K562 (cell line): ENCODE data around the gene HNF4A. TPM values are rescaled to one million over a fixed set of nuclear protein-coding genes. Genes with fewer than 3 reads are reported as not detected.

ENCODE experiments used
- ATAC-seq: fragments of 200-7000 bp; cut with Tn5 transposase; 3 replicates; pipeline ENCODE4 v1.9.1; 2020; ENCODE audit warnings: moderate library complexity
- BruUV-seq: library from RNA; stranded (reverse); fragments of 400-500 nt; replicated peaks from 2 replicates; lab custom pipeline; 2021; lab: Mats Ljungman, UMichigan
- CTCF ChIA-PET: fragments of 300-600 bp; formaldehyde crosslinking; extraction: SDS; loops from one replicate; lab custom pipeline; 2021; ENCODE audit warnings: low intra/inter-chr PET ratio; lab: Yijun Ruan, JAX
- POLR2A ChIA-PET: fragments of 300-600, 350-650 bp; sonication (Branson Sonifier 250); formaldehyde crosslinking; extraction: SDS; loops from one replicate; lab custom pipeline; 2021; ENCODE audit warnings: antibody characterized with exemption, inconsistent platforms; lab: Yijun Ruan, JAX
- DNase-seq, 4 experiments: peaks; one replicate each; pipeline versions ENCODE4 v3.0.0 to v3.0.0-alpha.2; 2011 to 2018; ENCODE audit warnings: low spot score in 3 of 4, mixed read lengths in 3 of 4; ENCODE audit errors: extremely low read depth in 1 of 4
- FAIRE-seq: peaks from 2 replicates; lab custom pipeline; 2011; peaks lifted over from hg19 to GRCh38; lab: Jason Lieb, UNC
- H2AFZ ChIP-seq: 2 replicates; pipeline ENCODE4 v1.6.0; 2011; ENCODE audit warnings: low read depth, low read length, control low read depth, inconsistent platforms
- H3K27ac ChIP-seq: fragments of 200-600 bp; 3 replicates; pipeline ENCODE4 v1.8.0; 2011; ENCODE audit warnings: low read depth, mild to moderate bottlenecking, control low read depth, inconsistent platforms, low read length, moderate library complexity, mixed read lengths; ENCODE audit errors: extremely low read depth
- H3K27me3 ChIP-seq, 2 experiments: fragments of 300-600 bp in 1 of 2; 2 replicates in 1 of 2; 3 replicates in 1 of 2; pipeline versions ENCODE4 v1.6.0 to v1.8.0; 2011; ENCODE audit warnings: inconsistent platforms in 2 of 2, low read length in 2 of 2, mild to moderate bottlenecking in 1 of 2, mixed read lengths in 1 of 2, moderate library complexity in 1 of 2; ENCODE audit not compliant: control insufficient read depth in 2 of 2, insufficient read depth in 2 of 2
- H3K36me3 ChIP-seq: fragments of 300-600 bp; 3 replicates; pipeline ENCODE4 v1.8.0; 2011; ENCODE audit warnings: mild to moderate bottlenecking, low read length, inconsistent platforms; ENCODE audit not compliant: control insufficient read depth, insufficient read depth
- H3K4me1 ChIP-seq, 2 experiments: fragments of 200-600 bp in 1 of 2; replicated peaks in 1 of 2; 2 replicates in 1 of 2; 3 replicates in 1 of 2; pipeline versions ENCODE4 v1.5.1 to v1.8.0; 2011; ENCODE audit warnings: inconsistent platforms in 2 of 2, low read length in 2 of 2, mild to moderate bottlenecking in 1 of 2, mixed read lengths in 1 of 2, moderate library complexity in 1 of 2; ENCODE audit not compliant: control insufficient read depth in 2 of 2, insufficient read depth in 2 of 2
- H3K4me2 ChIP-seq: 2 replicates; pipeline ENCODE4 v1.6.1; 2011; ENCODE audit warnings: low read length, control low read depth, inconsistent platforms, mixed read lengths; ENCODE audit not compliant: insufficient read depth
- H3K4me3 ChIP-seq: fragments of 200-600 bp; sonication (generic), shearing (Covaris generic); 2 replicates; pipeline ENCODE4 v1.5.1; 2016; ENCODE audit warnings: control low read depth, inconsistent platforms
- H3K79me2 ChIP-seq: fragments of 200-600 bp; 3 replicates; pipeline ENCODE4 v1.8.0; 2011; ENCODE audit warnings: low read length, inconsistent platforms; ENCODE audit not compliant: control insufficient read depth, insufficient read depth
- H3K9ac ChIP-seq, 2 experiments: 2 replicates each; pipeline versions ENCODE4 v1.6.0 to v1.6.1; 2011; ENCODE audit warnings: low read depth in 2 of 2, low read length in 2 of 2, control low read depth in 1 of 2, inconsistent platforms in 1 of 2, mild to moderate bottlenecking in 1 of 2, mixed read lengths in 1 of 2; ENCODE audit not compliant: insufficient read depth in 1 of 2
- H3K9me1 ChIP-seq: one replicate; pipeline ENCODE4 v1.6.0; 2011; ENCODE audit warnings: inconsistent platforms, mild to moderate bottlenecking, low read length, moderate library complexity; ENCODE audit not compliant: control insufficient read depth, insufficient read depth
- H3K9me3 ChIP-seq: replicated peaks from 2 replicates; pipeline ENCODE4 v1.5.1; 2011; ENCODE audit warnings: low read depth, low read length, inconsistent platforms; ENCODE audit not compliant: control insufficient read depth, insufficient read depth
- H4K20me1 ChIP-seq: replicated peaks from 2 replicates; pipeline ENCODE4 v1.6.1; 2011; ENCODE audit warnings: low read length, inconsistent platforms, mixed read lengths; ENCODE audit not compliant: control insufficient read depth, insufficient read depth
- ARID3B ChIP-seq: fragments of 250-450 bp; sonication (Bioruptor Pico); IDR thresholded peaks from 2 replicates; pipeline ENCODE4 v1.4.0; 2020; ENCODE audit warnings: borderline replicate concordance
- CXXC5 ChIP-seq: fragments of 250-450 bp; sonication (Bioruptor Pico); IDR thresholded peaks from 2 replicates; pipeline ENCODE4 v1.8.0; 2022; ENCODE audit warnings: inconsistent platforms, mild to moderate bottlenecking, moderate library complexity
- DACH1 ChIP-seq: fragments of 450-650 bp; IDR thresholded peaks from 2 replicates; pipeline ENCODE4 v1.6.1; 2018; ENCODE audit not compliant: partially characterized antibody
- HDAC6 ChIP-seq: IDR thresholded peaks from 2 replicates; pipeline ENCODE4 v1.6.1; 2012; ENCODE audit warnings: low read depth, mild to moderate bottlenecking, control low read depth, inconsistent platforms, low read length, moderate library complexity
- HNRNPUL1 ChIP-seq: fragments of 200-400 bp; formaldehyde crosslinking; IDR thresholded peaks from 2 replicates; pipeline ENCODE4 v1.6.1; 2017; ENCODE audit warnings: low read length
- POLR2AphosphoS5 ChIP-seq: IDR thresholded peaks from 2 replicates; pipeline ENCODE4 v1.6.1; 2011; ENCODE audit warnings: mild to moderate bottlenecking, low read depth, low read length, moderate library complexity; ENCODE audit not compliant: control insufficient read depth, insufficient read depth
- U2AF2 ChIP-seq: fragments of 200-400 bp; formaldehyde crosslinking; optimal IDR thresholded peaks from 2 replicates; pipeline ENCODE3; 2017; ENCODE audit warnings: low read depth, mild to moderate bottlenecking, low read length
- ZNF384 ChIP-seq: IDR thresholded peaks from 2 replicates; pipeline ENCODE4 v1.6.1; 2012; ENCODE audit warnings: low read depth, low read length, improper control_type of control experiment
- ZNF507 ChIP-seq: conservative IDR thresholded peaks from 2 replicates; pipeline ENCODE4 v1.6.1; 2017; ENCODE audit warnings: missing genetic modification characterization, missing compliant biosample characterization
- ZNF699 ChIP-seq: fragments of 250-450 bp; sonication (Bioruptor Pico); IDR thresholded peaks from 2 replicates; pipeline ENCODE4 v1.8.0; 2021; ENCODE audit warnings: mild to moderate bottlenecking, moderate library complexity; ENCODE audit not compliant: insufficient replicate concordance
- whole genome bisulfite sequencing: fragments of 100-300 bp; shearing (Covaris generic); methylation state at CpG from one replicate; pipeline ENCODE4 v1.1.6; 2016; ENCODE audit warnings: low coverage, mixed read lengths; ENCODE audit not compliant: insufficient coverage; ENCODE audit errors: missing lambda C conversion rate; 5-methylcytosine and 5-hydroxymethylcytosine counted together
- in situ Hi-C: fragments of 300-500 bp; cut with MboI; formaldehyde crosslinking; loops from 4 replicates; pipeline ENCODE4 v1.15.0; 2018; ENCODE audit warnings: inconsistent platforms, mixed read lengths
- intact Hi-C: fragments of 100-400 bp; cut with micrococcal nuclease; formaldehyde crosslinking; loops from 2 replicates; pipeline ENCODE4 v1.14.2; 2022
- polyA plus RNA-seq, 8 experiments: library from polyadenylated mRNA; depleted of rRNA in 4 of 8; stranded (reverse) in 5 of 8; unstranded in 3 of 8; fragments of >200 nt; fragmentation: Nextera tagmentation in 2 of 8; fragmentation: Illumina TruSeq in 1 of 8; extraction: Ambion mirVana in 2 of 8; extraction: Trizol in 1 of 8; gene quantifications; 2 replicates each; pipeline versions ENCODE4 v1.2.1 to v1.2.3, GENCODE V29; 2011 to 2014; ENCODE audit warnings: inconsistent platforms in 1 of 8, missing spikeins in 1 of 8
- total RNA-seq, 7 experiments: library from RNA; depleted of rRNA in 6 of 7; stranded (reverse); fragments of >200 nt in 6 of 7; fragmentation: Illumina TruSeq in 2 of 7; extraction: Trizol in 2 of 7; gene quantifications; 2 replicates each; pipeline versions ENCODE4 v1.2.1 to v1.2.3, GENCODE V29; 2011 to 2021; ENCODE audit warnings: low replicate concordance in 1 of 7
- TF ChIP-seq, protein P1 (sequence below): fragments of 450-650 bp; formaldehyde crosslinking; IDR thresholded peaks from 2 replicates; pipeline ENCODE4 v1.4.0; 2020; ENCODE audit warnings: mild to moderate bottlenecking, mixed read lengths
- TF ChIP-seq, protein P2 (sequence below): IDR thresholded peaks from 2 replicates; pipeline ENCODE4 v1.6.1; 2012; ENCODE audit warnings: low read depth, low read length, improper control_type of control experiment, borderline replicate concordance
- TF ChIP-seq, protein P3 (sequence below): IDR thresholded peaks from 2 replicates; pipeline ENCODE4 v1.6.1; 2011; ENCODE audit not compliant: insufficient read length; ENCODE audit errors: extremely low read depth

HNF4A gene
- total and polyA plus RNA-seq, 9 of the 15 experiments (the other 6 are each of a cell fraction or from before 2014, with no cell fraction given) = 0.03 to 0.27 (median 0.08) TPM; not detected in 5

GRCh38 chr20:44433751-44434538, 78.4 kb downstream of the HNF4A start:
- BruUV-seq = no TSS peak
- CTCF ChIA-PET = no interaction called here
- no peak overlapping the region for H2AFZ ChIP-seq
- no peak overlapping the region for H3K4me2 ChIP-seq
- intact Hi-C loops = no loop called here
- H4K20me1 ChIP-seq = peaks cover 6% of the 10 kb centered on the region; the same call in 1 of the 2 replicates
- H3K4me3 ChIP-seq = no peak overlapping the region
- DNase-seq (no peak), FAIRE-seq (no peak), ATAC-seq (no peak)
- no peak overlapping the region; a peak in 1 of 4 replicates for H3K9ac ChIP-seq
- in situ Hi-C loops = no loop called here
- H3K36me3 ChIP-seq = no peaks in the 10 kb centered on the region
- TF ChIP-seq U2AF2 (no peak), DACH1 (no peak), ZNF507 (tag) (no peak), HNRNPUL1 (no peak), ZNF384 (no peak), ZNF699 (no peak), HDAC6 (no peak), CXXC5 (no peak), ARID3B (CRISPR knock-in tag) (no peak), POLR2AphosphoS5 (no peak)
- TF ChIP-seq, protein P1, sequence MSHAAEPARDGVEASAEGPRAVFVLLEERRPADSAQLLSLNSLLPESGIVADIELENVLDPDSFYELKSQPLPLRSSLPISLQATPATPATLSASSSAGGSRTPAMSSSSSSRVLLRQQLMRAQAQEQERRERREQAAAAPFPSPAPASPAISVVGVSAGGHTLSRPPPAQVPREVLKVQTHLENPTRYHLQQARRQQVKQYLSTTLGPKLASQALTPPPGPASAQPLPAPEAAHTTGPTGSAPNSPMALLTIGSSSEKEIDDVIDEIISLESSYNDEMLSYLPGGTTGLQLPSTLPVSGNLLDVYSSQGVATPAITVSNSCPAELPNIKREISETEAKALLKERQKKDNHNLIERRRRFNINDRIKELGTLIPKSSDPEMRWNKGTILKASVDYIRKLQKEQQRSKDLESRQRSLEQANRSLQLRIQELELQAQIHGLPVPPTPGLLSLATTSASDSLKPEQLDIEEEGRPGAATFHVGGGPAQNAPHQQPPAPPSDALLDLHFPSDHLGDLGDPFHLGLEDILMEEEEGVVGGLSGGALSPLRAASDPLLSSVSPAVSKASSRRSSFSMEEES (CRISPR knock-in tag) = no peak
- TF ChIP-seq, protein P2, sequence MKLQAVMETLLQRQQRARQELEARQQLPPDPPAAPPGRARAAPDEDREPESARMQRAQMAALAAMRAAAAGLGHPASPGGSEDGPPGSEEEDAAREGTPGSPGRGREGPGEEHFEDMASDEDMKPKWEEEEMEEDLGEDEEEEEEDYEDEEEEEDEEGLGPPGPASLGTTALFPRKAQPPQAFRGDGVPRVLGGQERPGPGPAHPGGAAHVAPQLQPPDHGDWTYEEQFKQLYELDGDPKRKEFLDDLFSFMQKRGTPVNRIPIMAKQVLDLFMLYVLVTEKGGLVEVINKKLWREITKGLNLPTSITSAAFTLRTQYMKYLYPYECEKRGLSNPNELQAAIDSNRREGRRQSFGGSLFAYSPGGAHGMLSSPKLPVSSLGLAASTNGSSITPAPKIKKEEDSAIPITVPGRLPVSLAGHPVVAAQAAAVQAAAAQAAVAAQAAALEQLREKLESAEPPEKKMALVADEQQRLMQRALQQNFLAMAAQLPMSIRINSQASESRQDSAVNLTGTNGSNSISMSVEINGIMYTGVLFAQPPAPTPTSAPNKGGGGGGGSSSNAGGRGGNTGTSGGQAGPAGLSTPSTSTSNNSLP = no peak
- TF ChIP-seq, protein P3, sequence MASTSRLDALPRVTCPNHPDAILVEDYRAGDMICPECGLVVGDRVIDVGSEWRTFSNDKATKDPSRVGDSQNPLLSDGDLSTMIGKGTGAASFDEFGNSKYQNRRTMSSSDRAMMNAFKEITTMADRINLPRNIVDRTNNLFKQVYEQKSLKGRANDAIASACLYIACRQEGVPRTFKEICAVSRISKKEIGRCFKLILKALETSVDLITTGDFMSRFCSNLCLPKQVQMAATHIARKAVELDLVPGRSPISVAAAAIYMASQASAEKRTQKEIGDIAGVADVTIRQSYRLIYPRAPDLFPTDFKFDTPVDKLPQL = no peak
- H3K4me1 ChIP-seq = no peaks in the 10 kb centered on the region; a peak in 1 of 5 replicates
- H3K27me3 ChIP-seq = peaks cover 33 to 52% of the 10 kb centered on the region in 2 experiments
- no peaks in the 10 kb centered on the region for H3K9me3 ChIP-seq
- no peaks in the 10 kb centered on the region for H3K79me2 ChIP-seq
- WGBS = 7% methylated on average over 24 of the region's 24 CpGs
- POLR2A ChIA-PET = interaction anchor here (1.6 kb wide), 1 partner anchor 14 kb away, joined by 5 read pairs; no protein-coding TSS in a partner anchor
- H3K27ac ChIP-seq = no peak overlapping the region
- H3K9me1 ChIP-seq = no peaks in the 10 kb centered on the region
